D721Med (cell line): ENCODE measurements around the gene N4BP2L2.

Experiments used
- DNase-seq: peaks from one replicate; pipeline ENCODE4 v3.0.0; 2011; ENCODE audit warnings: low spot score; ENCODE audit not compliant: insufficient read length
- FAIRE-seq: peaks from 2 replicates; lab custom pipeline; 2011; peaks lifted over from hg19 to GRCh38; lab: Jason Lieb, UNC
- CTCF ChIP-seq: IDR thresholded peaks from 2 replicates; pipeline ENCODE4 v1.5.1; 2012; ENCODE audit warnings: mild to moderate bottlenecking, control low read depth; ENCODE audit not compliant: insufficient read depth; ENCODE audit errors: missing control alignments

Gene N4BP2L2

GRCh38 chr13:32448972-32449371 is 89.6 kb downstream of the N4BP2L2 start:
- DNase-seq (no peak), FAIRE-seq (no peak)
- no peak for TF ChIP-seq CTCF

- no peak for TF ChIP-seq CTCF
- FAIRE-seq (no peak), DNase-seq (no peak)
These were observed 90.5 kb downstream of the N4BP2L2 start for GRCh38 chr13:32447894-32448623.

GRCh38 chr13:32446773-32447465 is 91.7 kb downstream of the N4BP2L2 start:
- no peak for FAIRE-seq
- DNase-seq = no peak
- TF ChIP-seq CTCF = no peak

GRCh38 chr13:32446220-32446619 is 92.4 kb downstream of the N4BP2L2 start:
- no peak for TF ChIP-seq CTCF
- no peak for FAIRE-seq
- no peak for DNase-seq

GRCh38 chr13:32445461-32445860 is 93.1 kb downstream of the N4BP2L2 start:
- TF ChIP-seq CTCF = no peak
- DNase-seq (no peak), FAIRE-seq (no peak)

- DNase-seq (no peak), FAIRE-seq (no peak)
- TF ChIP-seq CTCF = peak; percentile 22
These were observed 95.5 kb downstream of the N4BP2L2 start for GRCh38 chr13:32443111-32443510.

GRCh38 chr13:32438871-32439270 is 99.7 kb downstream of the N4BP2L2 start:
- no peak for DNase-seq
- FAIRE-seq = no peak
- no peak for TF ChIP-seq CTCF
